Lower lobe of right lung (tissue), 2 donors: Measurements from ENCODE around the gene GRM8. TPM values are rescaled to one million over a fixed set of nuclear protein-coding genes. Genes with fewer than 3 reads are reported as not detected.

Experiments used
- ATAC-seq, 2 donors: fragments of 200-7000 bp; cut with Tn5 transposase; one replicate each; pipeline ENCODE4 v1.9.1; 2020 to 2022; ENCODE audit warnings: mild to moderate bottlenecking in 2 of 2, moderate library complexity in 2 of 2
- DNase-seq: peaks from one replicate; pipeline ENCODE4 v3.0.0-alpha.2; 2020
- H3K27ac ChIP-seq: fragments of 200-600 bp; one replicate; pipeline ENCODE4 v1.8.0; 2022
- H3K27me3 ChIP-seq: fragments of 200-600 bp; one replicate; pipeline ENCODE4 v1.8.0; 2022; ENCODE audit warnings: low read depth
- H3K36me3 ChIP-seq: fragments of 200-600 bp; one replicate; pipeline ENCODE4 v1.8.0; 2022; ENCODE audit warnings: mild to moderate bottlenecking
- H3K4me1 ChIP-seq: fragments of 200-600 bp; one replicate; pipeline ENCODE4 v1.8.0; 2022
- H3K4me3 ChIP-seq: fragments of 200-600 bp; one replicate; pipeline ENCODE4 v1.8.0; 2022; ENCODE audit warnings: mild to moderate bottlenecking
- H3K9me3 ChIP-seq: fragments of 200-600 bp; one replicate; pipeline ENCODE4 v1.8.0; 2022
- intact Hi-C: fragments of 100-400 bp; cut with DNase I; formaldehyde crosslinking; loops from one replicate; pipeline ENCODE4 v1.11.0; 2022
- total RNA-seq: library from RNA; stranded (reverse); fragmentation: NEBNext Ultra II Directional; extraction: Animal tissue kit (Norgen Biotek cat#: 25700); gene quantifications from one replicate; pipeline ENCODE4 v1.2.1, GENCODE V29; 2021
- TF ChIP-seq, protein P1 (sequence below): fragments of 200-600 bp; IDR thresholded peaks from one replicate; pipeline ENCODE4 v1.8.0; 2022; ENCODE audit warnings: antibody characterized with exemption, mild to moderate bottlenecking
- donor health status: DM: no; HTN: yes; CAD: no; lungs with severe emphysema.

The GRM8 gene
- total RNA-seq, 1 donor from 2014 or later: not detected

GRCh38 chr7:126791306-126791705 lies 461.4 kb downstream of the GRM8 start:
- H3K9me3 ChIP-seq: no peaks in the 10 kb centered on the region
- no peak for DNase-seq
- TF ChIP-seq, protein P1, sequence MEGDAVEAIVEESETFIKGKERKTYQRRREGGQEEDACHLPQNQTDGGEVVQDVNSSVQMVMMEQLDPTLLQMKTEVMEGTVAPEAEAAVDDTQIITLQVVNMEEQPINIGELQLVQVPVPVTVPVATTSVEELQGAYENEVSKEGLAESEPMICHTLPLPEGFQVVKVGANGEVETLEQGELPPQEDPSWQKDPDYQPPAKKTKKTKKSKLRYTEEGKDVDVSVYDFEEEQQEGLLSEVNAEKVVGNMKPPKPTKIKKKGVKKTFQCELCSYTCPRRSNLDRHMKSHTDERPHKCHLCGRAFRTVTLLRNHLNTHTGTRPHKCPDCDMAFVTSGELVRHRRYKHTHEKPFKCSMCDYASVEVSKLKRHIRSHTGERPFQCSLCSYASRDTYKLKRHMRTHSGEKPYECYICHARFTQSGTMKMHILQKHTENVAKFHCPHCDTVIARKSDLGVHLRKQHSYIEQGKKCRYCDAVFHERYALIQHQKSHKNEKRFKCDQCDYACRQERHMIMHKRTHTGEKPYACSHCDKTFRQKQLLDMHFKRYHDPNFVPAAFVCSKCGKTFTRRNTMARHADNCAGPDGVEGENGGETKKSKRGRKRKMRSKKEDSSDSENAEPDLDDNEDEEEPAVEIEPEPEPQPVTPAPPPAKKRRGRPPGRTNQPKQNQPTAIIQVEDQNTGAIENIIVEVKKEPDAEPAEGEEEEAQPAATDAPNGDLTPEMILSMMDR: no peak
- H3K4me1 ChIP-seq: no peaks in the 10 kb centered on the region
- intact Hi-C loops: no loop called here
- H3K36me3 ChIP-seq: no peaks in the 10 kb centered on the region
- no peak overlapping the region for H3K4me3 ChIP-seq
- ATAC-seq: no peak
- no peaks in the 10 kb centered on the region for H3K27me3 ChIP-seq
- no peak overlapping the region for H3K27ac ChIP-seq

DNA sequence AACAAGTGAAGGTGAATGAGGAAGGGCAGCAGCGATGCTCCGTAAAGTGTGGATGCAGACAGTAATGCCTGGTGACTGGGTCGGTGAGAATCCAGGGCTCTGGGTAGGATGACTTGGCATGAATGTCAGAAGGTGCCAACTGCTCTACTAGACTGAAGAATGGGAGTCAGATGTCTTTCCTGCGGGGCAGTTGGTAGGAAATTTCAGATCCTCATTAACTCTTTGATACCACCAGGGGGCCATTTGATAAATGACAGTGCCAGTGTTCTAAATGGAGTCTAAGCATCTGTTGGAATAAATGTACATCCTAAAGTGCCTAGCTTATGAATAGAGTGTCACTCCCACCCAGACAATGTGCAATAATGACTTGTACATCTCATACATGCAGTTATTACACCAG lies 462.0 kb downstream of the GRM8 start:
- H3K9me3 ChIP-seq: no peaks in the 10 kb centered on the region
- no peak for ATAC-seq
- DNase-seq: no peak
- intact Hi-C loops: no loop called here
- H3K4me1 ChIP-seq: no peaks in the 10 kb centered on the region
- no peaks in the 10 kb centered on the region for H3K36me3 ChIP-seq
- H3K27me3 ChIP-seq: no peaks in the 10 kb centered on the region
- no peak overlapping the region for H3K27ac ChIP-seq
- TF ChIP-seq, protein P1: no peak
- H3K4me3 ChIP-seq: no peak overlapping the region

DNA sequence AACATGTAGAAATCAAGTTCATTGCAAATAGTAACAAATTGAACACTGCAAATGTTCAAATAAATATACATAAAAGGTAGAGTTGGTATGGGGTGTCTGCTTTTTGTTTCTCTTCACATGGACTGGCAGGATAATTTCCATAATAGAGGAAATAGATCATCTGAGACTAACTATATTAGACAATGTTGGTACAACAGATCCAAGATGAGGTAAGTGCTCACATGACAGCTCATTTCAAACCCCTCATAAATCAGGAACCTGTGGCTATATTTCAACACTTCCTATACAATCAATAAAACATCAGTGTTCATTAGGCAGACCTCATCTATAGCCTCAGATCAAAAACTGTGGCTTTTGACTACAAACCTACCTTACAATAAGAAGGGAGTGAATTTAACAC lies 469.1 kb downstream of the GRM8 start:
- ATAC-seq (no peak), DNase-seq (no peak)
- Histone ChIP-seq H3K36me3 (no peaks in the 10 kb centered on the region), H3K9me3 (no peaks in the 10 kb centered on the region), H3K4me1 (no peaks in the 10 kb centered on the region), H3K4me3 (no peak overlapping the region), H3K27ac (no peak overlapping the region), H3K27me3 (no peaks in the 10 kb centered on the region)
- intact Hi-C loops: no loop called here
- TF ChIP-seq, protein P1: no peak

- Histone ChIP-seq H3K27me3 (no peaks in the 10 kb centered on the region), H3K9me3 (no peaks in the 10 kb centered on the region), H3K27ac (no peak overlapping the region), H3K4me1 (no peaks in the 10 kb centered on the region), H3K4me3 (no peak overlapping the region), H3K36me3 (no peaks in the 10 kb centered on the region)
- intact Hi-C loops: no loop called here
- DNase-seq: no peak
- no peak for ATAC-seq
- TF ChIP-seq, protein P1: no peak
Observed at GRCh38 chr7:126780993-126781392, 471.7 kb downstream of the GRM8 start.

- Histone ChIP-seq H3K27ac (no peak overlapping the region), H3K4me1 (no peaks in the 10 kb centered on the region), H3K4me3 (no peak overlapping the region), H3K9me3 (no peaks in the 10 kb centered on the region), H3K27me3 (no peaks in the 10 kb centered on the region), H3K36me3 (no peaks in the 10 kb centered on the region)
- ATAC-seq: no peak
- TF ChIP-seq, protein P1: no peak
- no peak for DNase-seq
- intact Hi-C loops: no loop called here
Observed at GRCh38 chr7:126778101-126778500, 474.6 kb downstream of the GRM8 start.

DNA sequence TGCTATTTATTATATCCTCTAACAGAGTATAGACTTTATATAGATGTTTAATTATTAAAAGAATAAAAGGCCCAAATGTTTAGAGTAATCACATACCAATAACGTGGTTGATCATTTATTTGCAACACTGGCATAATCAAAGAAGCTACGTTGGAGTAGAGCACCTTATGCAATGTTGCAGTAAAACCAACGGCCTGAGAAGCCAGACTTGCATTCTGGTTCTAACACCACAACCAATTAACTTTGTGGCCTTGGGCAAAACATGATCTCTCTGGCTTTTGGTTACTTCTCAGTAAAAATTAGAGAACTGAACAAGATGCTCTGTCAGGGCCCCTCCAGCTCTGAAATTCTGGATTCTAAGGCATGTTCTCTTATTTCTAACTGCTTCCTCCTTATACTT lies 476.2 kb downstream of the GRM8 start:
- Histone ChIP-seq H3K9me3 (no peaks in the 10 kb centered on the region), H3K4me3 (no peak overlapping the region), H3K27me3 (no peaks in the 10 kb centered on the region), H3K36me3 (no peaks in the 10 kb centered on the region), H3K27ac (no peak overlapping the region), H3K4me1 (no peaks in the 10 kb centered on the region)
- DNase-seq (no peak), ATAC-seq (no peak)
- intact Hi-C loops: no loop called here
- TF ChIP-seq, protein P1: no peak
